ENCODE results near the gene SLC25A46.
"Not testable (repeated sequence)": the region's sequence is repeated elsewhere in the genome, so short reads cannot be mapped to it uniquely, and the experiment has no call there.

Gene SLC25A46

GRCh38 chr5:110738812-110739651 is at the start of gene SLC25A46:
TSS of gene SLC25A46 (plus strand) at chr5:110739007. CDS start at chr5:110739120, 113 bp downstream.
- Mint-ChIP-seq H3K4me1 (peaks cover 27% of the 10 kb centered on the region), H3K27me3 (no peaks in the 10 kb centered on the region), H3K4me3 (peak within 1 kb of the TSS; percentile 90 to 94), H3K27ac (peak within 1 kb of the TSS; percentile 90 to 94), H3K9me3 (no peaks in the 10 kb centered on the region)
- DNase-seq (peak; percentile 83 to 89), ATAC-seq (peak; percentile 95)

DNA sequence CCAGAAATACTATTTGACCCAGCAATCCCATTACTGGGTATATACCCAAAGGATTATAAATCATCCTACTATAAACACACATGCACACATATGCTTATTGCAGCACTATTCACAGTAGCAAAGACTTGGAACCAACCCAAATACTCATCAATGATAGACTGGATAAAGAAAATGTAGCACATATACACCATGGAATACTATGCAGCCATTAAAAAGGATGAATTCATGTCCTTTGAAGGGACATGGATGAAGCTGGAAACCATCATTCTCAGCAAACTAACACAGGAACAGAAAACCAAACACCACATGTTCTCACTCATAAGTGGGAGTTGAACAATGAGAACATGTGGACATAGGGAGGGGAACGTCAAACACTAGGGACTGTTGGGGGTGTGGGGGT is 48.2 kb upstream of the SLC25A46 start:
- not testable (repeated sequence) for ATAC-seq

GRCh38 chr5:110692669-110693068 is 46.1 kb upstream of the SLC25A46 start:
- not testable (repeated sequence) for H3K4me1 Mint-ChIP-seq, H3K27me3 Mint-ChIP-seq, DNase-seq, H3K4me3 Mint-ChIP-seq, ATAC-seq
- Mint-ChIP-seq H3K27ac (peak overlapping the region in 1 of 2 donors; percentile 34), H3K9me3 (peaks cover 0 to 26% of the 10 kb centered on the region in 2 donors)

More for the DNA sequence above, 48.2 kb upstream of the SLC25A46 start:
- not testable (repeated sequence) for H3K27me3 Mint-ChIP-seq, H3K4me3 Mint-ChIP-seq, H3K27ac Mint-ChIP-seq, DNase-seq
- peaks cover 0 to 15% of the 10 kb centered on the region in 2 donors for H3K9me3 Mint-ChIP-seq
- peaks cover 17% of the 10 kb centered on the region for H3K4me1 Mint-ChIP-seq

GRCh38 chr5:110702300-110702699 is 36.5 kb upstream of the SLC25A46 start:
- ATAC-seq (no peak), DNase-seq (no peak)
- H3K4me3 Mint-ChIP-seq: no peak overlapping the region
- no peak overlapping the region for H3K27ac Mint-ChIP-seq
- peaks cover 0 to 2% of the 10 kb centered on the region in 2 donors for H3K9me3 Mint-ChIP-seq
- no peaks in the 10 kb centered on the region for H3K27me3 Mint-ChIP-seq
- no peaks in the 10 kb centered on the region for H3K4me1 Mint-ChIP-seq

GRCh38 chr5:110702704-110703103 is 36.1 kb upstream of the SLC25A46 start:
- ATAC-seq: no peak
- Mint-ChIP-seq H3K4me1 (no peaks in the 10 kb centered on the region), H3K27me3 (no peaks in the 10 kb centered on the region), H3K9me3 (no peaks in the 10 kb centered on the region), H3K27ac (no peak overlapping the region), H3K4me3 (no peak overlapping the region)
- DNase-seq: no peak

DNA sequence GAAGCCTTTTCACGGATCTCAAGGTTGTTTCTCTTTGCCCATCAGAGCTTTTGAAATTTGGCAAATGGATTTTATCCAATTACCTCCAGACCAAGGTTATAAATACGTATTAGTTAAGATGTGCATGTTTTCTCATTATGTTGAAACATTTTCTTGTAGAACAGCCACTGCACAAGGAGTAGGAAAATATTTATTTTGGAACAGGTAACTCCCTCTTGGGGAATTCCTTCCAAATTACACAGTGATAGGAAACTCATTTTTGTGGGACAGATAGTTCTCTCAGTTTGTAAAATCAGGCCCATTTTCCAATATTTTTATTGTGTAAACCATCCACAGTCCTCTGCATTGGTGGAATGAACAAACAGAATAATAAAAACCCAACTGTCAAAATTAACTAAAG is 35.3 kb upstream of the SLC25A46 start:
- Mint-ChIP-seq H3K9me3 (no peaks in the 10 kb centered on the region), H3K27me3 (no peaks in the 10 kb centered on the region), H3K4me3 (no peak overlapping the region), H3K27ac (peak overlapping the region in 1 of 2 donors; percentile 61), H3K4me1 (no peaks in the 10 kb centered on the region)
- no peak for ATAC-seq
- DNase-seq: no peak

GRCh38 chr5:110705349-110705748 is 33.5 kb upstream of the SLC25A46 start:
- no peak for DNase-seq
- no peak for ATAC-seq
- H3K4me3 Mint-ChIP-seq: no peak overlapping the region
- H3K27me3 Mint-ChIP-seq: peaks cover 13% of the 10 kb centered on the region
- H3K4me1 Mint-ChIP-seq: no peaks in the 10 kb centered on the region
- H3K27ac Mint-ChIP-seq: no peak overlapping the region
- no peaks in the 10 kb centered on the region for H3K9me3 Mint-ChIP-seq

DNA sequence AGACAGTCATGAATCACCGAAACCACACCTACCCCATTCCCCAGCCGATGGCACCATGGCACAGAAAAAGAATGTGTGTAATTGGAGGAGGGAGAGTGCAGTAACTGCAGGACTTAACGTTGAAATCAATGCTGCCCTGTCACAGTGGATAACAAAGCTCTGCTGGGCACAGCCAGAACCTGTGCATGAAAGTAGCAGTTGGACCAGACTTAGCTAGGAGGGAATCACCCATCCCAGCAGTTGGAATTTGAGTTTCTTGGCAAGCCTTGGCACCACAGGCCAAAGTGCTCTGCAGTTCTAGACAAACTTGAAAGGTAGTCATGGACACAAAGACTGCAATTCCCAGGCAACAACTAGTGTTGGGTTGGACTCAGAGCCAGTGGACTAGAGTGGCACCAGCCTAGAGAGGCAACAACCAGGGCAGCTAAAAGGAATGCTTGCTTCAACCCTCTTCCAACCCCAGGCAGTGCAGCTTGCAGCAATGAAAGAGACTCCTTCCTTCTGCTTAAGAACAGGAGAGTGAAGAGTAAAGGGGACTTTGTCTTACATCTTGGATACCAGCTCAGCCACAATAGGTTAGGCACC is 31.5 kb upstream of the SLC25A46 start:
- no peaks in the 10 kb centered on the region for H3K4me1 Mint-ChIP-seq
- no peak overlapping the region for H3K4me3 Mint-ChIP-seq
- H3K9me3 Mint-ChIP-seq: no peaks in the 10 kb centered on the region
- ATAC-seq (no peak), DNase-seq (no peak)
- peaks cover 25% of the 10 kb centered on the region for H3K27me3 Mint-ChIP-seq
- no peak overlapping the region for H3K27ac Mint-ChIP-seq

GRCh38 chr5:110716247-110717245 is 22.3 kb upstream of the SLC25A46 start:
- peaks cover 2% of the 10 kb centered on the region for H3K27me3 Mint-ChIP-seq
- ATAC-seq: no peak
- DNase-seq: no peak
- H3K4me3 Mint-ChIP-seq: no peak overlapping the region
- H3K27ac Mint-ChIP-seq: no peak overlapping the region
- H3K4me1 Mint-ChIP-seq: no peaks in the 10 kb centered on the region
- no peaks in the 10 kb centered on the region for H3K9me3 Mint-ChIP-seq

- no peak overlapping the region for H3K27ac Mint-ChIP-seq
- H3K27me3 Mint-ChIP-seq: no peaks in the 10 kb centered on the region
- no peaks in the 10 kb centered on the region for H3K4me1 Mint-ChIP-seq
- DNase-seq: no peak
- H3K9me3 Mint-ChIP-seq: no peaks in the 10 kb centered on the region
- no peak for ATAC-seq
- no peak overlapping the region for H3K4me3 Mint-ChIP-seq
These were observed 20.5 kb upstream of the SLC25A46 start for GRCh38 chr5:110718311-110718710.

- Mint-ChIP-seq H3K4me3 (peak within 1 kb of the TSS; percentile 78 to 88), H3K4me1 (no peaks in the 10 kb centered on the region), H3K27me3 (peaks cover 8% of the 10 kb centered on the region), H3K27ac (peak within 1 kb of the TSS; percentile 74 to 86), H3K9me3 (no peaks in the 10 kb centered on the region)
- ATAC-seq (peak; percentile 99), DNase-seq (peak; percentile 54 to 77)
These were observed 12.4 kb upstream of the SLC25A46 start, which contains the start of gene TMEM232 for GRCh38 chr5:110726249-110727024. TSS of gene TMEM232 (minus strand) at chr5:110726671. CDS start at chr5:110667352, 59,319 bp downstream.

GRCh38 chr5:110727025-110727314 is 11.8 kb upstream of the SLC25A46 start:
- H3K27me3 Mint-ChIP-seq: peaks cover 12% of the 10 kb centered on the region
- DNase-seq (no peak), ATAC-seq (peak; percentile 71)
- peak overlapping the region; percentile 78 to 88 for H3K4me3 Mint-ChIP-seq
- H3K27ac Mint-ChIP-seq: peak overlapping the region in 1 of 2 donors; percentile 86
- H3K9me3 Mint-ChIP-seq: peaks cover 0 to 2% of the 10 kb centered on the region in 2 donors
- no peaks in the 10 kb centered on the region for H3K4me1 Mint-ChIP-seq

- not testable (repeated sequence) for H3K4me1 Mint-ChIP-seq, DNase-seq, ATAC-seq, H3K27ac Mint-ChIP-seq, H3K4me3 Mint-ChIP-seq, H3K9me3 Mint-ChIP-seq
- H3K27me3 Mint-ChIP-seq: peaks cover 19% of the 10 kb centered on the region
These were observed 7.3 kb upstream of the SLC25A46 start for GRCh38 chr5:110731499-110731898.

- Mint-ChIP-seq H3K4me1 (peaks cover 6% of the 10 kb centered on the region), H3K27ac (no peak overlapping the region), H3K4me3 (no peak overlapping the region), H3K27me3 (peaks cover 16% of the 10 kb centered on the region), H3K9me3 (peaks cover 0 to 8% of the 10 kb centered on the region in 2 donors)
- ATAC-seq (no peak), DNase-seq (no peak)
These were observed 4.7 kb upstream of the SLC25A46 start for GRCh38 chr5:110734101-110734500.

GRCh38 chr5:110735556-110735955 is 3.3 kb upstream of the SLC25A46 start:
- ATAC-seq (no peak), DNase-seq (no peak)
- H3K27me3 Mint-ChIP-seq: peaks cover 11% of the 10 kb centered on the region
- peaks cover 0 to 8% of the 10 kb centered on the region in 2 donors for H3K9me3 Mint-ChIP-seq
- no peak overlapping the region for H3K27ac Mint-ChIP-seq
- no peak overlapping the region for H3K4me3 Mint-ChIP-seq
- peaks cover 16% of the 10 kb centered on the region for H3K4me1 Mint-ChIP-seq
